Panc1 (cell line): Measurements from ENCODE around the gene MAP2K5. TPM values are rescaled to one million over a fixed set of nuclear protein-coding genes. Genes with fewer than 3 reads are reported as not detected.

Experiments
- ATAC-seq: fragments of 200-7000 bp; cut with Tn5 transposase; 2 replicates; pipeline ENCODE4 v1.9.1; 2020; ENCODE audit warnings: mild to moderate bottlenecking, moderate library complexity
- BruUV-seq: library from RNA; stranded (reverse); fragments of 400-500 nt; replicated peaks from 2 replicates; lab custom pipeline; 2021; lab: Mats Ljungman, UMichigan
- CTCF ChIA-PET: fragments of 300-600 bp; sonication (Branson Sonifier 250); formaldehyde crosslinking; loops from one replicate; lab custom pipeline; 2022; ENCODE audit warnings: antibody characterized with exemption; lab: Charles Lee
- POLR2A ChIA-PET: fragments of 300-600 bp; sonication (Branson Sonifier 250); formaldehyde crosslinking; loops from one replicate; lab custom pipeline; 2022; ENCODE audit warnings: antibody characterized with exemption; lab: Charles Lee
- DNase-seq: peaks from one replicate; pipeline ENCODE4 v3.0.0-alpha.2; 2010; ENCODE audit warnings: low read depth, low spot score
- H3K27ac ChIP-seq: 2 replicates; pipeline ENCODE4 v1.5.1; 2011; ENCODE audit warnings: mild to moderate bottlenecking, low read length, inconsistent platforms
- H3K27me3 ChIP-seq: fragments of 200-500 bp; sonication (Bioruptor generic); 2 replicates; pipeline ENCODE4 v1.6.0; 2014; ENCODE audit warnings: low read length, inconsistent platforms; ENCODE audit not compliant: control insufficient read depth, insufficient read depth
- H3K36me3 ChIP-seq: fragments of 200-500 bp; sonication (Bioruptor generic); 2 replicates; pipeline ENCODE4 v1.5.1; 2014; ENCODE audit warnings: inconsistent platforms, mild to moderate bottlenecking, low read length, moderate library complexity; ENCODE audit not compliant: control insufficient read depth, insufficient read depth
- H3K4me1 ChIP-seq: 2 replicates; pipeline ENCODE4 v1.5.1; 2011; ENCODE audit warnings: inconsistent platforms, mild to moderate bottlenecking, low read length, moderate library complexity; ENCODE audit not compliant: control insufficient read depth, insufficient read depth
- H3K4me3 ChIP-seq, 2 experiments: 2 replicates each; pipeline ENCODE4 v1.5.1; 2011 to 2012; ENCODE audit warnings: low read depth in 2 of 2, low read length in 2 of 2, mild to moderate bottlenecking in 2 of 2, inconsistent platforms in 1 of 2, moderate library complexity in 1 of 2
- H3K9me3 ChIP-seq: fragments of 200-500 bp; sonication (Bioruptor generic); 2 replicates; pipeline ENCODE4 v1.5.1; 2014; ENCODE audit warnings: low read depth, mild to moderate bottlenecking, inconsistent platforms, low read length, moderate library complexity; ENCODE audit not compliant: control insufficient read depth, insufficient read depth
- CTCF ChIP-seq: fragments of 450-650 bp; IDR thresholded peaks from 2 replicates; pipeline ENCODE4 v1.5.1; 2017; ENCODE audit warnings: mild to moderate bottlenecking
- POLR2AphosphoS5 ChIP-seq: IDR thresholded peaks from 2 replicates; pipeline ENCODE4 v1.6.1; 2012; ENCODE audit warnings: mild to moderate bottlenecking, low read depth, low read length, moderate library complexity
- SIN3A ChIP-seq: IDR thresholded peaks from 2 replicates; pipeline ENCODE4 v1.6.1; 2012; ENCODE audit warnings: low read depth, mild to moderate bottlenecking, low read length, moderate library complexity, borderline replicate concordance; ENCODE audit not compliant: insufficient read depth
- TCF7L2 ChIP-seq: IDR thresholded peaks from 2 replicates; pipeline ENCODE4 v1.6.1; 2011; ENCODE audit warnings: mild to moderate bottlenecking, low read depth, low read length, inconsistent platforms
- in situ Hi-C: cut with HindIII; loops from 2 replicates; pipeline ENCODE4 v1.10.0; 2016; ENCODE audit warnings: low sequenced_read_pairs, low pct_unique_long_range_greater_than_20kb
- intact Hi-C: fragments of 100-400 bp; cut with micrococcal nuclease; formaldehyde crosslinking; loops from one replicate; pipeline ENCODE4 v1.10.0; 2022; ENCODE audit not compliant: unreplicated experiment
- total RNA-seq: library from RNA; stranded (reverse); gene quantifications from one replicate; pipeline ENCODE4 v1.2.1, GENCODE V29; 2021; ENCODE audit not compliant: unreplicated experiment
- TF ChIP-seq, protein P1 (sequence below), 2 experiments: IDR thresholded peaks; 2 replicates each; pipeline ENCODE4 v1.6.1; 2011 to 2012; ENCODE audit warnings: low read depth in 2 of 2, control low read depth in 1 of 2, low read length in 1 of 2, mild to moderate bottlenecking in 1 of 2, moderate library complexity in 1 of 2; ENCODE audit not compliant: insufficient read depth in 1 of 2

The MAP2K5 gene
- total RNA-seq, 1 experiment from 2014 or later, result 18.3 TPM

DNA sequence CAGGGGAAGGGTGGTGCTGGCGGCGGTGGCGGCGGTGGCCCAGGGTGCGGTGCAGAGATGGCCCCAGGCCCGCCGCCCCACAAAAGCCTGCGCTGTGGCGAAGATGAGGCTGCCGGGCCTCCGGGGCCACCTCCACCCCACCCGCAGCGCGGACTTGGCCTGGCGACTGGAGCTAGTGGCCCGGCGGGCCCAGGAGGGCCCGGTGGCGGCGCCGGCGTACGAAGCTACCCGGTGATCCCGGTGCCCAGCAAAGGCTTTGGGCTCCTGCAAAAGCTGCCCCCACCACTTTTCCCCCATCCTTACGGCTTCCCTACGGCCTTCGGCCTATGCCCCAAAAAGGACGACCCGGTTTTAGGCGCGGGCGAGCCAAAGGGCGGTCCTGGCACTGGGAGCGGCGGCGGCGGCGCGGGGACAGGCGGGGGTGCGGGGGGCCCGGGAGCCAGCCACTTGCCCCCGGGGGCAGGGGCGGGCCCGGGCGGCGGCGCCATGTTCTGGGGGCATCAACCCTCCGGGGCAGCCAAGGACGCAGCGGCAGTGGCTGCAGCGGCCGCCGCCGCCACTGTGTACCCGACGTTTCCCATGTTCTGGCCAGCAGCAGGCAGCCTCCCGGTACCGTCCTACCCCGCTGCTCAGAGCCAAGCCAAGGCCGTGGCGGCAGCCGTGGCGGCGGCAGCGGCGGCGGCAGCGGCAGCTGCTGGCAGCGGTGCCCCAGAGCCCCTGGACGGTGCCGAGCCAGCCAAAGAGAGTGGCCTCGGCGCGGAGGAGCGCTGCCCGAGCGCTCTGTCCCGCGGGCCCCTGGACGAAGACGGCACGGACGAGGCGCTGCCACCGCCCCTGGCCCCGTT is 284.4 kb downstream of the MAP2K5 start:
- no peaks in the 10 kb centered on the region for H3K36me3 ChIP-seq
- no peak overlapping the region for H3K27ac ChIP-seq
- DNase-seq (no peak), ATAC-seq (no peak)
- ChIA-PET POLR2A (no interaction called here), CTCF (no interaction called here)
- BruUV-seq, result no TSS peak
- H3K9me3 ChIP-seq, result no peaks in the 10 kb centered on the region
- TF ChIP-seq, protein P1, sequence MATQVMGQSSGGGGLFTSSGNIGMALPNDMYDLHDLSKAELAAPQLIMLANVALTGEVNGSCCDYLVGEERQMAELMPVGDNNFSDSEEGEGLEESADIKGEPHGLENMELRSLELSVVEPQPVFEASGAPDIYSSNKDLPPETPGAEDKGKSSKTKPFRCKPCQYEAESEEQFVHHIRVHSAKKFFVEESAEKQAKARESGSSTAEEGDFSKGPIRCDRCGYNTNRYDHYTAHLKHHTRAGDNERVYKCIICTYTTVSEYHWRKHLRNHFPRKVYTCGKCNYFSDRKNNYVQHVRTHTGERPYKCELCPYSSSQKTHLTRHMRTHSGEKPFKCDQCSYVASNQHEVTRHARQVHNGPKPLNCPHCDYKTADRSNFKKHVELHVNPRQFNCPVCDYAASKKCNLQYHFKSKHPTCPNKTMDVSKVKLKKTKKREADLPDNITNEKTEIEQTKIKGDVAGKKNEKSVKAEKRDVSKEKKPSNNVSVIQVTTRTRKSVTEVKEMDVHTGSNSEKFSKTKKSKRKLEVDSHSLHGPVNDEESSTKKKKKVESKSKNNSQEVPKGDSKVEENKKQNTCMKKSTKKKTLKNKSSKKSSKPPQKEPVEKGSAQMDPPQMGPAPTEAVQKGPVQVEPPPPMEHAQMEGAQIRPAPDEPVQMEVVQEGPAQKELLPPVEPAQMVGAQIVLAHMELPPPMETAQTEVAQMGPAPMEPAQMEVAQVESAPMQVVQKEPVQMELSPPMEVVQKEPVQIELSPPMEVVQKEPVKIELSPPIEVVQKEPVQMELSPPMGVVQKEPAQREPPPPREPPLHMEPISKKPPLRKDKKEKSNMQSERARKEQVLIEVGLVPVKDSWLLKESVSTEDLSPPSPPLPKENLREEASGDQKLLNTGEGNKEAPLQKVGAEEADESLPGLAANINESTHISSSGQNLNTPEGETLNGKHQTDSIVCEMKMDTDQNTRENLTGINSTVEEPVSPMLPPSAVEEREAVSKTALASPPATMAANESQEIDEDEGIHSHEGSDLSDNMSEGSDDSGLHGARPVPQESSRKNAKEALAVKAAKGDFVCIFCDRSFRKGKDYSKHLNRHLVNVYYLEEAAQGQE (IDR thresholded peaks at IDR 0.05; ENCODE audit: insufficient read depth in 1 of 2, low read depth in 2 of 2, low read length in 1 of 2), result no peak
- TF ChIP-seq CTCF (no peak), POLR2AphosphoS5 (no peak), SIN3A (no peak), TCF7L2 (no peak)
- no peak overlapping the region for H3K4me3 ChIP-seq
- intact Hi-C loops, result no loop called here
- H3K27me3 ChIP-seq, result peaks cover 19% of the 10 kb centered on the region; the same call in 1 of the 2 replicates
- in situ Hi-C loops, result no loop called here
- H3K4me1 ChIP-seq, result peaks cover 14% of the 10 kb centered on the region

- BruUV-seq, result no TSS peak
- H3K27me3 ChIP-seq, result peaks cover 14% of the 10 kb centered on the region; the same call in 1 of the 2 replicates
- no peaks in the 10 kb centered on the region for H3K36me3 ChIP-seq
- POLR2A ChIA-PET, result interaction anchor here (0.7 kb wide), 1 partner anchor 285 kb away, joined by 3 read pairs; the partner anchor contains the start of gene MAP2K5
- DNase-seq, result no peak
- H3K9me3 ChIP-seq, result no peaks in the 10 kb centered on the region
- ATAC-seq, result no peak
- CTCF ChIA-PET, result no interaction called here
- in situ Hi-C loops, result no loop called here
- H3K4me3 ChIP-seq, result no peak overlapping the region
- intact Hi-C loops, result no loop called here
- H3K4me1 ChIP-seq, result peaks cover 14% of the 10 kb centered on the region
- TF ChIP-seq TCF7L2, result no peak
- no peak for TF ChIP-seq SIN3A
- TF ChIP-seq POLR2AphosphoS5, result no peak
- TF ChIP-seq, protein P1 (IDR thresholded peaks at IDR 0.05; ENCODE audit: insufficient read depth in 1 of 2, low read depth in 2 of 2, low read length in 1 of 2), result no peak
- no peak for TF ChIP-seq CTCF
- no peak overlapping the region for H3K27ac ChIP-seq
Measured at GRCh38 chr15:67827562-67828277, 285.2 kb downstream of the MAP2K5 start.
